HG02623 (cell line): ENCODE measurements around the gene OLA1.

Experiments
- ATAC-seq: cut with Tn5 transposase; IDR thresholded peaks from one replicate; pipeline ENCODE4 v1.9.1; 2021; ENCODE audit warnings: moderate library complexity; ENCODE audit not compliant: unreplicated experiment

OLA1 gene

GRCh38 chr2:174038462-174038861 is 209.9 kb downstream of the OLA1 start:
- ATAC-seq: no peak

- ATAC-seq: no peak
Measured at GRCh38 chr2:174036825-174037224, 211.5 kb downstream of the OLA1 start.

GRCh38 chr2:174035981-174036742 is 212.2 kb downstream of the OLA1 start:
- ATAC-seq: no peak

DNA sequence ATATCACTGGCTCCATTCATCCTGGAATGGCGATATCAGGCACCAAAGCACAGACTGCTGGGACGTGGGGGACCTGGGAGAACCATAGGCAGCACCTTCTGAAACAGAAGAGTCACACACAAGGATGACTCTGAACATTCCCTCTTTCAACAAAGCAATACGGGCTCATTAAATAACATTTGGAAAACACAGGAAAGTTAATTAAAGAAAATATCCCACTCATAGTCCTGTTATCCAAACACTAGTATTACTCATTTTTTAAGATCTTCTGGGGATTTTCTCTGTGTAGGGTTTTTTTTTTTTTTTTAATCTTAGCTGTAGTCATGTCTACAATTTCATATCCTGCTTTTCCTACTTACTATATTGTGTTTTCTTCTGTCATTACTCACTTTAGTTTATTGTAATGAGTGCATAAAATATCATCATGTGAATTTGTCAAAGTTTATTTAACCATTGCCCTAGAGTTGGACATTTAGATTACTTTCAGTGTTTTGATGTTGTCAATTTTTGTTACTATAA is 213.2 kb downstream of the OLA1 start:
- ATAC-seq: no peak

DNA sequence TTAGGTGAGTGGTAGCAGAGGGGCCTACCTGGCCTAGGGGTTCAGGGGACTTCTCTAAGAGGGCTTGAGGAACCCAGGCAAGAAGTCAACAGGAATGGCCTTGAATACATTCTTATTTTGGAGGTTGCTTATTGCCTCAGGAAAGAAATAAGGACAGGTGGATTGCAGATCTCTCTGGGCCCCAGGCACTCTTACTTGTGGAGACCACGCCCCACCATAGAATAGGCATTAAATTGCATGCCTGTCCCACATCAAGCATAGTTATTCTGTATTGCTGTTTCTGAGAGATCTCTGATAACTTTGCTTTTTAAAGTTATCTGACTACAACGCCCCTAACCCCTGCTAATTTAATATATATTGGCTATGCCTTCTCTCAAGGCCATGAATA is 215.2 kb downstream of the OLA1 start:
- no peak for ATAC-seq

DNA sequence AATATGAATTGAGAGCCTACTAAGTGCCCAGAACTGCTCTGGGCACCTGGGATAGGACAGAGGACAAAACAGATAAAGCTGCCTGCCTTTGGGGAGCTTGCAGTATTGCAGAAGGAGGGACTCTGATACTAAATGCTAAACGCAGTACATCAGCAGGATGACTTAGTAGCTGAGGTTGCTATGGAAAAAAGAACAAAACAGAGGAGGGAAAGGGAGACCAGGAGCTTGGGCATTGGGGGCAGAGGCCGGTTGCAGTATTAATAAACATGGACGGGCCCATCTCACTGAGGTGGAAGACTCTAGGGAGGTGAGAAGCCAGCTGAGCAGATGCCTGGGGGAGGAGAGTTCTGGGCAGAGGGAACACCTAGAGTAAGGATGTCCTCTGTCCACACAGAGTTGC is 217.1 kb downstream of the OLA1 start:
- no peak for ATAC-seq

DNA sequence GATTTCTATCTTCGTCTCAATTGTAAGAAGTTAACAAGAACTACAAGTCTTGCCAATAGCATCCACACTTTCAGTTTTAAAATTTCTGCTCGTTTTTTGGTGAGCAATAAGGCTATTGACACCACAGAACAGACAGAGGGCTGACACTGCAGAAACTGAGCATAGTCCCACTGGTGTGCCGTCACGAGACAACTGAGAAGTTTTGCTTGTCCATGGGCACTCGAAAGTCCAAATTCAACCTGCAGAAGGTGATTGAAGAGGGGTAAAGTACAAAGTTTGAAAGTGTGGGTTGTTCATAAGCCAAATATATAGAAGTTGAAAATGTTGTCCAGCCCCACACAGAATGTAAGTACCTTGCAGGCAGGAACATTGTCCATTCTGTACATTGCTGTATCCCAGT is 219.4 kb downstream of the OLA1 start:
- ATAC-seq: no peak

DNA sequence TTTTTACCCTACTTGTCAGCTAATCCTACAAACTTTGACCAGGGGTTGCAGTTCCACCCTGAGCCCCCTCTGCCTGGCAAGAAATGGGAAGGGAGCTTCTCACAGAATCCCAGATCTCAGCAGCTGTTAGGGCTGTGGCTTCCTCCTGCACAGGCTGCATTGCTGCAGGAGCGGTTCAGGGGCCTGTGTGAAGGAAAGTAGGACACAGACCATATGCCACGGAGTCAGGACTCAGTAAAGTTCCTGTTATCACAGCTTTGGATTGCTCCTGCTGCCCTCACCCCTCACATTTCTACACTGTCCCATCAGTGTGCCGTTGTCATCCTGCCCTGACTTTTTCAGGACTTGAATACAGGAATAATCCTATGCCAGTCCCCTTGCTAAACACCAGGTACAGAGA is 220.4 kb downstream of the OLA1 start:
- no peak for ATAC-seq

- ATAC-seq: no peak
Measured at GRCh38 chr2:174026122-174026845, 222.0 kb downstream of the OLA1 start.

DNA sequence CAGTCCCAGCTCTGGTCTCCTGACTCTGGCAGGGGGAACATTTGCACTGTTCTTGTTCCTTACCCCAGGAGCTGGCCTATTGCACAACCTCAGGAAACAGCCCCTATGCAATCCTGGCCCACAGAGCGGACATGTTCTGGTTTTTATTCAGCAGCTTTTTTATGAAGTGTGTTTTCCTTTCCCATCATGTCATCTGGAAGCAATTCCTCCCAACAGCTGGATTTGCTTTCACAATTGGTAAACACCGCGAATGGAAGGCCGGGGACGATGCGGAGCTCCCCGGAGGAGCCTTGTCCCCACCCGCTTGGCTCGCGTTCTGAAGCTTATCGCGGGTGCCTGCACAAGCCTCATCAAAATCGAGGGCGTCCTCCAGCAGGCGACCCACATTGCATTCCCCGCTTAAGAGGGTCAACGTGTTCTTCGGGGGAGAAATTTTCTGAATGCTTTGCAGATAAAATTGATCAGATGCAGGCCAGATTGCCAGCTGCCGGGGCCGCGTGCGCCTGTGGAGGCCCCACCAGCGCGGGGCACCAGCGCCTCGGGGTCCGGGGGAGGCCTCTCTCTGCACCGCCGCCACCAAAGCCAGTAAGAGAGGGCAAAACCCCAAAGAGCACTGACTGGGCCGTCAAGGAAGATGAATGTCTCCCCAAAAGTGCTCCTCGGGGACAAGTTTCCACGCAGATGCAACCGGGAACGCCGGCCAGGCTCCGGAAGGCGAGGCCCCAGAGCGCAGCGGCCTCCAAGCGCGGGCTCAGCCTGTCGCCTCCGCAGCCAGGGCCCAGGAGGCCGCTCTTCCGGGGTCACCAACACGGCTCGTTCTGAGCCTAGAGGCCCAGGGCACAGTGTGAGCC is 222.8 kb downstream of the OLA1 start:
- ATAC-seq: no peak

DNA sequence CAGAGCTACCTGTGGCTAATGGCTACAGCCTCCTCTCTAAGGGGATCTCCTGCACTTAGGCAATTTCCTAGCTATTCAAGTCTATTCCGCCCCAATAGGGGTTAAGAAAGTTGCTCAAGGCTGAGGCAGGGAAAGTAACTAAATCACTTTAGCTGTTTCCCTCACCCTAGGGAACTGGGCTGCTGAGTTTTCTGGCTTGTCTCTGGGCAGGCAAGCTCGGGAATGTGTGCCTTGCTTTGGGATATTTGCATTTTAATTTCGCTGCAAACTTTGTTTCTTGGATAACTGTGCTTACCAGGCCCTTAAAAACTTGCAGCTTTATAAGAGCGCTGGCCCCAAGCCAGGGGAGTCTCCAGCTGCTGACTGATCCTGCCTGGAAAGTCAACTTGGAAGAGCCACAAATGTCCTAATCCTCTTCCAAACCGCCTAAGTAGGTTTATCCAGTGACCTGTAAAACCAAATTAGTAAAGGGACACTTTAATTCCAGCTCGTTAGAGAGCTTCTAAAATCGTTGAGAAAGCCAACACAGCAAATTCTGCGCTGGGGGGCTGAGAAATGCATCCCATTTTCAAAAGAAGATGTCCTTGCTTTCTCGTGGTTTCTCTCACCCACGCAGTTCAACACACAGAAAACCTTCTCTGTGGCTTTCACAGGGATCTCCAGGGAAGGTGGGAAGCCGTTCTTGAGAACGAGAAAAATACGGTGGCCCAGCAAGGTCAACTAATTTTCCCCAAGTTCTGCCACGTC is 223.6 kb downstream of the OLA1 start:
- no peak for ATAC-seq

DNA sequence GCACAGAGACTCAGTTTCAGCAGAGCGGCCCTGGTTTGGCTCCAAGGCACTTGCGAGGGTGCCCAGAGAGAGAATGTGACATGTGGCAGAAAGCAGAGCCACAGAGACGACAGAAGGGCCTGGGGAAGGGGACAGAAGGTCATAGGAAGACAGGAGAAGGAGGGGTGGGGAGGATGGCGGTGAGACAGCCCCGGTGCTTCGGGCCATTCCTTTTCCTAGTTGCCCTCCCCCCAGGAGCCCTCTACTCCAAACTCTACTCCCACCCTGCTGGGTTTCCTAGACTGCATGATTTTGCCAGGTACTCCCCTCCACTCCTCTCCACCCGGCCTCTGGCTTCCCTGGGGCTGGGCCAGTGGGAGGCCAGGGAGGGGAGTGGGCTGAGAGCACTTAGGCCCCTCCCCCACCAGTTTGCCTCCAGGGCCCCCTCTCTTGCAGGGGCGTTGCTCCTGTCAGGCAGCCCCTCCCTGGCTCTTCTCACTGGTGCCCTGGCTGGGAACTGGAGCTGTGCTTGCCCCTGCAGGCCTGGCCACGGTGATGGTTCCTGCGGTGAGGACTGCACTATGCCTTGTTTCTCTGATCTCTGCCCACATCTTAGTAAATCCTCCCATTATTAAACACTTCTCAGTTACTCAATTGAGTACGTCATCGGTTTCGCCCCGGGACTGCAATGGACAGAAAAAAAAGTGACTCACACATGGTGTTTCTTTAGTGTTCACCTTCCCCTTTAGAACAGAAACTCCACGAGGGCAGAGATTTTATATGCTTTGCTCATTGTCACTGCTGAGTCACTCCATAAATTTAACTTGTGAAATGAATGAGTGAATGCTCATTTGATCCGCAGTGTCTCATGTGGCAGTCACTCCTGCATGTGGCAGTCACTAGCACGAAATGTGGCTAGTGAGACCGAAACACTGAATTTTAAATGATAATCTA is 224.5 kb downstream of the OLA1 start:
- no peak for ATAC-seq
